Measurements from ENCODE around the gene CCDC197.

DNA sequence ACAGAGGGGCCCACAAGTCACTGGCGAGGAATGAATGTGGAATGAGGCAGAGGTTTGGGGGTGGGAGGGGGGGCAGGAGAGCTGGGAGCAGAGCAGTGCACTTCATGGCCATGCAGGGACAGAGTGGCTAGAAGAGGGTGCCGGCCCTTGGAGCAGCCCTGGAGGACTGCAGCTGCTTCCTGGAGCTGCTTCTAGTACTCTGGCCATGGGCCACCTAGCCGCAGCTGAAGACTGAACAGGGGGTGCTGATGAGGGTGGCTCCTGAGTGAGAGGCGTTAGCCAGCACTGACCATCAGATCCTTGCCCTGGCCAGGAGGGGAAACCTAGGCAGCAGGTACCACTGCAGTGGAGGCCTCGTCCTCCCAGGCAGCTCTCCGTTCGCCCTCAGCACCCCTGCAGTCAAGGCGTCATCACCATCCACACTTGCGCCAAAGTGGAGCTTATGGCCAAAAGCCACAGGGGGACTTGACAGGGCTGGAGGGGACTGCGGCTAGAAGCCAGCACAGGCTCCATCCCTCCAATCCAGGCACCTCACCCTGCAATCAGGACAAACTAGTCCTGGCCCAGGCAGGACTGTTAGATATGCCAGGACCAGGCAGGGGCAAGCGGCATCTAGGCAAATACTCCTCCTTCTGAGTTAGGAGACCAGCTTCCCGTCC lies 45.5 kb downstream of the CCDC197 start:
- TF ChIP-seq POLR2A (IDR thresholded peaks at IDR 0.05; ENCODE audit: low read depth) (no peak), CTCF (IDR thresholded peaks at IDR 0.05) (no peak), POLR2AphosphoS5 (IDR thresholded peaks at IDR 0.05) (no peak)

Measured in esophagus muscularis mucosa (tissue), 3 donors.